SK-N-SH (cell line): ENCODE measurements around the gene FRMPD1. TPM values are rescaled to one million over a fixed set of nuclear protein-coding genes. Genes with fewer than 3 reads are reported as not detected.

ENCODE experiments used
- CTCF ChIA-PET: fragments of 300-600, 350-600 bp; formaldehyde crosslinking; extraction: SDS; loops from one replicate; lab custom pipeline; 2021; lab: Yijun Ruan, JAX
- POLR2A ChIA-PET: fragments of 350-600 bp; sonication (Branson Sonifier 250); formaldehyde crosslinking; extraction: SDS; loops from one replicate; lab custom pipeline; 2020; ENCODE audit warnings: antibody characterized with exemption, inconsistent platforms; lab: Yijun Ruan, JAX
- DNase-seq: peaks from one replicate; pipeline ENCODE4 v3.0.0; 2012
- H2AFZ ChIP-seq: fragments of 200-600 bp; sonication (generic); 2 replicates; pipeline ENCODE4 v1.8.1; 2016; ENCODE audit warnings: antibody characterized with exemption, mild to moderate bottlenecking, low read depth
- H3F3A ChIP-seq: fragments of 200-600 bp; sonication (generic); replicated peaks from 2 replicates; pipeline ENCODE3; 2016; ENCODE audit warnings: antibody characterized with exemption, mild to moderate bottlenecking; ENCODE audit not compliant: insufficient read depth
- H3K27ac ChIP-seq, 2 experiments: fragments of 200-500 bp in 1 of 2; fragments of 200-600 bp in 1 of 2; sonication (Bioruptor generic) in 1 of 2; sonication (generic), shearing (Covaris generic) in 1 of 2; 2 replicates each; pipeline versions ENCODE4 v1.5.1 to v1.6.1; 2014 to 2016; ENCODE audit warnings: low read depth in 2 of 2, inconsistent platforms in 1 of 2, low read length in 1 of 2, mild to moderate bottlenecking in 1 of 2, mixed read lengths in 1 of 2
- H3K27me3 ChIP-seq: fragments of 200-600 bp; sonication (generic), shearing (Covaris generic); 2 replicates; pipeline ENCODE4 v1.6.1; 2016; ENCODE audit warnings: mixed run types; ENCODE audit not compliant: insufficient read depth
- H3K36me3 ChIP-seq, 2 experiments: fragments of 200-500 bp in 1 of 2; fragments of 200-600 bp in 1 of 2; sonication (Bioruptor generic) in 1 of 2; sonication (generic) in 1 of 2; replicated peaks in 1 of 2; 2 replicates each; pipeline versions ENCODE3 to v1.5.1; 2014 to 2016; ENCODE audit warnings: low read length in 1 of 2, mild to moderate bottlenecking in 1 of 2; ENCODE audit not compliant: insufficient read depth in 2 of 2, control insufficient read depth in 1 of 2
- H3K4me1 ChIP-seq, 2 experiments: fragments of 200-500 bp in 1 of 2; fragments of 200-600 bp in 1 of 2; sonication (Bioruptor generic) in 1 of 2; sonication (generic), shearing (Covaris generic) in 1 of 2; 2 replicates each; pipeline versions ENCODE4 v1.5.1 to v1.6.1; 2014 to 2016; ENCODE audit warnings: low read depth in 1 of 2, low read length in 1 of 2, mixed run types in 1 of 2; ENCODE audit not compliant: insufficient read depth in 2 of 2, control insufficient read depth in 1 of 2
- H3K4me2 ChIP-seq: fragments of 200-600 bp; sonication (generic), shearing (Covaris generic); 2 replicates; pipeline ENCODE4 v1.6.1; 2017; ENCODE audit warnings: mixed run types
- H3K4me3 ChIP-seq, 2 experiments: fragments of 200-500 bp in 1 of 2; fragments of 200-600 bp in 1 of 2; sonication (Bioruptor generic) in 1 of 2; sonication (generic), shearing (Covaris generic) in 1 of 2; 2 replicates each; pipeline versions ENCODE4 v1.5.1 to v1.8.1; 2014 to 2016; ENCODE audit warnings: low read depth in 2 of 2, inconsistent platforms in 1 of 2, low read length in 1 of 2, mild to moderate bottlenecking in 1 of 2, mixed read lengths in 1 of 2, moderate library complexity in 1 of 2
- H3K79me2 ChIP-seq: fragments of 200-600 bp; sonication (generic); 2 replicates; pipeline ENCODE4 v1.8.1; 2017; ENCODE audit warnings: mild to moderate bottlenecking; ENCODE audit not compliant: insufficient read depth
- H3K9ac ChIP-seq: fragments of 200-600 bp; sonication (generic); 2 replicates; pipeline ENCODE4 v1.6.1; 2017; ENCODE audit warnings: mixed run types
- H3K9me2 ChIP-seq: fragments of 200-600 bp; sonication (generic); 2 replicates; pipeline ENCODE4 v1.6.1; 2017; ENCODE audit warnings: mixed run types
- H3K9me3 ChIP-seq: fragments of 200-600 bp; sonication (generic); 2 replicates; pipeline ENCODE4 v1.6.1; 2017; ENCODE audit warnings: mixed run types, mild to moderate bottlenecking, moderate library complexity
- H4K20me1 ChIP-seq: fragments of 200-600 bp; sonication (generic); 2 replicates; pipeline ENCODE4 v1.6.1; 2017; ENCODE audit warnings: mild to moderate bottlenecking, mixed run types; ENCODE audit not compliant: insufficient read depth
- EP300 ChIP-seq, 2 experiments: IDR thresholded peaks; 2 replicates each; pipeline versions ENCODE4 v1.4.0 to v1.6.1; 2012; ENCODE audit warnings: borderline replicate concordance in 1 of 2, low read depth in 1 of 2, low read length in 1 of 2
- FOXM1 ChIP-seq: IDR thresholded peaks from 2 replicates; pipeline ENCODE4 v1.4.0; 2012; ENCODE audit warnings: low read depth, mild to moderate bottlenecking
- JUND ChIP-seq: IDR thresholded peaks from 2 replicates; pipeline ENCODE4 v1.4.0; 2012
- RAD21 ChIP-seq: IDR thresholded peaks from 2 replicates; pipeline ENCODE4 v1.6.1; 2012; ENCODE audit warnings: mild to moderate bottlenecking, low read length
- TCF12 ChIP-seq: IDR thresholded peaks from 2 replicates; pipeline ENCODE4 v1.4.0; 2012
- TEAD4 ChIP-seq: IDR thresholded peaks from 2 replicates; pipeline ENCODE4 v1.4.0; 2012; ENCODE audit warnings: mild to moderate bottlenecking, borderline replicate concordance; ENCODE audit not compliant: insufficient read depth
- WGBS: methylation state at CpG from one replicate; pipeline ENCODE4 v1.1.6; 2017; ENCODE audit warnings: low lambda C conversion rate; 5-methylcytosine and 5-hydroxymethylcytosine counted together
- polyA plus RNA-seq, 3 experiments: library from polyadenylated mRNA; depleted of rRNA; stranded (reverse); fragments of >200 nt; gene quantifications; 2 replicates each; pipeline ENCODE4 v1.2.3, GENCODE V29; 2012
- TF ChIP-seq, protein P1 (sequence below): fragments of 150-350 bp; IDR thresholded peaks from 2 replicates; pipeline ENCODE4 v1.6.1; 2016; ENCODE audit warnings: mild to moderate bottlenecking, low read depth, low read length
- TF ChIP-seq, protein P2 (sequence below): fragments of 150-350 bp; IDR thresholded peaks from 2 replicates; pipeline ENCODE4 v1.6.1; 2017; ENCODE audit warnings: antibody characterized with exemption, low read length, low read depth, borderline replicate concordance
- TF ChIP-seq, protein P3 (sequence below): IDR thresholded peaks from 2 replicates; pipeline ENCODE4; 2012
- TF ChIP-seq, protein P4 (sequence below): IDR thresholded peaks from 2 replicates; pipeline ENCODE4 v1.4.0; 2012; ENCODE audit warnings: low read depth, borderline replicate concordance
- TF ChIP-seq, protein P5 (sequence below): fragments of 200-600 bp; sonication (generic); IDR thresholded peaks from 2 replicates; pipeline ENCODE4 v1.6.1; 2017; ENCODE audit warnings: antibody characterized with exemption, mild to moderate bottlenecking, moderate library complexity
- TF ChIP-seq, protein P6 (sequence below): IDR thresholded peaks from 2 replicates; pipeline ENCODE4 v1.4.0; 2012; ENCODE audit warnings: low read depth, borderline replicate concordance
- TF ChIP-seq, protein P7 (sequence below): IDR thresholded peaks from 2 replicates; pipeline ENCODE4 v1.4.0; 2012; ENCODE audit warnings: low read depth

Gene FRMPD1
- polyA plus RNA-seq, 1 of the 3 experiments (the other 2 are of a cell fraction), result not detected

DNA sequence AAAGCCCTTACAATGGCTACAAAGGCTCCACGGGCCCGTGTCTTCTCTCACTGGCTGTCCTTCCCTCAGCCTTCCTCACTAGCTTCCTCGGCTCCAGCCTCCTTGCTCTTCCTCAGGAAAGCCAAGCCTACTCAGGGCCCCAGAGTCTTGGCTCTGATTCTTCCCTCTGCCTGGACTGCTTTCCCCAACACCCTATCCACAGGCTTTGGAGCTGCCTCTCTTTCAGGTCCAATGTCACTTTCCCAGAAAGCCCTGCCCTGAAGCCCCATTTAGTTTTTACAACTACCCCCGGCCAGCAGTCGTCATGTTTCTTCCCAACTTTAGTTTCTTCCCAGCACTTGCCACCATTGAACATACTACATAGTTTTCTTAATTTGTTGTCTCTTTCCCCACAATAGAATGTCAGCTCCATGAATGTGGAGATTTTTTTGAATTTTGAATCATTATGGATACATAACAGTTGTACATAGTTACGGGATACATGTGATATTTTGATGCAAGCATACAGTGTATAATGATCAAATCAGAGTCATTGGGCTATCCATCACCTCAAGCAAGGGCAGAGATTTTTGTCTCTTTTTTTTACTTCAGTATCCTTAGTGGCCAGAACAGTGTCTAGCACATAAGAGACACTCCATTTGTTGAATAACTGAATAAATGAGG is 40.9 kb upstream of the FRMPD1 start:
- CTCF ChIA-PET, result interaction anchor here (1.1 to 1.2 kb wide), 2 partner anchors 14 to 16 kb away, joined by 3 read pairs; no protein-coding TSS in a partner anchor
- TF ChIP-seq FOXM1, result no peak
- TF ChIP-seq RAD21, result no peak
- TF ChIP-seq, protein P1, sequence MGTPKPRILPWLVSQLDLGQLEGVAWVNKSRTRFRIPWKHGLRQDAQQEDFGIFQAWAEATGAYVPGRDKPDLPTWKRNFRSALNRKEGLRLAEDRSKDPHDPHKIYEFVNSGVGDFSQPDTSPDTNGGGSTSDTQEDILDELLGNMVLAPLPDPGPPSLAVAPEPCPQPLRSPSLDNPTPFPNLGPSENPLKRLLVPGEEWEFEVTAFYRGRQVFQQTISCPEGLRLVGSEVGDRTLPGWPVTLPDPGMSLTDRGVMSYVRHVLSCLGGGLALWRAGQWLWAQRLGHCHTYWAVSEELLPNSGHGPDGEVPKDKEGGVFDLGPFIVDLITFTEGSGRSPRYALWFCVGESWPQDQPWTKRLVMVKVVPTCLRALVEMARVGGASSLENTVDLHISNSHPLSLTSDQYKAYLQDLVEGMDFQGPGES, result no peak
- TF ChIP-seq EP300 (IDR thresholded peaks at IDR 0.05; ENCODE audit: borderline replicate concordance in 1 of 2, low read depth in 1 of 2, low read length in 1 of 2), result no peak
- TF ChIP-seq TEAD4, result no peak
- TF ChIP-seq, protein P2, sequence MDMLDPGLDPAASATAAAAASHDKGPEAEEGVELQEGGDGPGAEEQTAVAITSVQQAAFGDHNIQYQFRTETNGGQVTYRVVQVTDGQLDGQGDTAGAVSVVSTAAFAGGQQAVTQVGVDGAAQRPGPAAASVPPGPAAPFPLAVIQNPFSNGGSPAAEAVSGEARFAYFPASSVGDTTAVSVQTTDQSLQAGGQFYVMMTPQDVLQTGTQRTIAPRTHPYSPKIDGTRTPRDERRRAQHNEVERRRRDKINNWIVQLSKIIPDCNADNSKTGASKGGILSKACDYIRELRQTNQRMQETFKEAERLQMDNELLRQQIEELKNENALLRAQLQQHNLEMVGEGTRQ, result no peak
- TF ChIP-seq, protein P3, sequence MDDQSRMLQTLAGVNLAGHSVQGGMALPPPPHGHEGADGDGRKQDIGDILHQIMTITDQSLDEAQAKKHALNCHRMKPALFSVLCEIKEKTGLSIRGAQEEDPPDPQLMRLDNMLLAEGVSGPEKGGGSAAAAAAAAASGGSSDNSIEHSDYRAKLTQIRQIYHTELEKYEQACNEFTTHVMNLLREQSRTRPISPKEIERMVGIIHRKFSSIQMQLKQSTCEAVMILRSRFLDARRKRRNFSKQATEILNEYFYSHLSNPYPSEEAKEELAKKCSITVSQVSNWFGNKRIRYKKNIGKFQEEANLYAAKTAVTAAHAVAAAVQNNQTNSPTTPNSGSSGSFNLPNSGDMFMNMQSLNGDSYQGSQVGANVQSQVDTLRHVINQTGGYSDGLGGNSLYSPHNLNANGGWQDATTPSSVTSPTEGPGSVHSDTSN, result no peak
- TF ChIP-seq, protein P4, sequence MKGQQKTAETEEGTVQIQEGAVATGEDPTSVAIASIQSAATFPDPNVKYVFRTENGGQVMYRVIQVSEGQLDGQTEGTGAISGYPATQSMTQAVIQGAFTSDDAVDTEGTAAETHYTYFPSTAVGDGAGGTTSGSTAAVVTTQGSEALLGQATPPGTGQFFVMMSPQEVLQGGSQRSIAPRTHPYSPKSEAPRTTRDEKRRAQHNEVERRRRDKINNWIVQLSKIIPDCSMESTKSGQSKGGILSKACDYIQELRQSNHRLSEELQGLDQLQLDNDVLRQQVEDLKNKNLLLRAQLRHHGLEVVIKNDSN, result no peak
- no peak for TF ChIP-seq TCF12
- TF ChIP-seq, protein P5, sequence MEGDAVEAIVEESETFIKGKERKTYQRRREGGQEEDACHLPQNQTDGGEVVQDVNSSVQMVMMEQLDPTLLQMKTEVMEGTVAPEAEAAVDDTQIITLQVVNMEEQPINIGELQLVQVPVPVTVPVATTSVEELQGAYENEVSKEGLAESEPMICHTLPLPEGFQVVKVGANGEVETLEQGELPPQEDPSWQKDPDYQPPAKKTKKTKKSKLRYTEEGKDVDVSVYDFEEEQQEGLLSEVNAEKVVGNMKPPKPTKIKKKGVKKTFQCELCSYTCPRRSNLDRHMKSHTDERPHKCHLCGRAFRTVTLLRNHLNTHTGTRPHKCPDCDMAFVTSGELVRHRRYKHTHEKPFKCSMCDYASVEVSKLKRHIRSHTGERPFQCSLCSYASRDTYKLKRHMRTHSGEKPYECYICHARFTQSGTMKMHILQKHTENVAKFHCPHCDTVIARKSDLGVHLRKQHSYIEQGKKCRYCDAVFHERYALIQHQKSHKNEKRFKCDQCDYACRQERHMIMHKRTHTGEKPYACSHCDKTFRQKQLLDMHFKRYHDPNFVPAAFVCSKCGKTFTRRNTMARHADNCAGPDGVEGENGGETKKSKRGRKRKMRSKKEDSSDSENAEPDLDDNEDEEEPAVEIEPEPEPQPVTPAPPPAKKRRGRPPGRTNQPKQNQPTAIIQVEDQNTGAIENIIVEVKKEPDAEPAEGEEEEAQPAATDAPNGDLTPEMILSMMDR, result no peak
- TF ChIP-seq, protein P6, sequence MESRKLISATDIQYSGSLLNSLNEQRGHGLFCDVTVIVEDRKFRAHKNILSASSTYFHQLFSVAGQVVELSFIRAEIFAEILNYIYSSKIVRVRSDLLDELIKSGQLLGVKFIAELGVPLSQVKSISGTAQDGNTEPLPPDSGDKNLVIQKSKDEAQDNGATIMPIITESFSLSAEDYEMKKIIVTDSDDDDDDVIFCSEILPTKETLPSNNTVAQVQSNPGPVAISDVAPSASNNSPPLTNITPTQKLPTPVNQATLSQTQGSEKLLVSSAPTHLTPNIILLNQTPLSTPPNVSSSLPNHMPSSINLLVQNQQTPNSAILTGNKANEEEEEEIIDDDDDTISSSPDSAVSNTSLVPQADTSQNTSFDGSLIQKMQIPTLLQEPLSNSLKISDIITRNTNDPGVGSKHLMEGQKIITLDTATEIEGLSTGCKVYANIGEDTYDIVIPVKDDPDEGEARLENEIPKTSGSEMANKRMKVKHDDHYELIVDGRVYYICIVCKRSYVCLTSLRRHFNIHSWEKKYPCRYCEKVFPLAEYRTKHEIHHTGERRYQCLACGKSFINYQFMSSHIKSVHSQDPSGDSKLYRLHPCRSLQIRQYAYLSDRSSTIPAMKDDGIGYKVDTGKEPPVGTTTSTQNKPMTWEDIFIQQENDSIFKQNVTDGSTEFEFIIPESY, result no peak
- TF ChIP-seq, protein P7, sequence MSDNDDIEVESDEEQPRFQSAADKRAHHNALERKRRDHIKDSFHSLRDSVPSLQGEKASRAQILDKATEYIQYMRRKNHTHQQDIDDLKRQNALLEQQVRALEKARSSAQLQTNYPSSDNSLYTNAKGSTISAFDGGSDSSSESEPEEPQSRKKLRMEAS, result no peak
- no peak for TF ChIP-seq JUND
- TF ChIP-seq, all 33 proteins: peak for 0
- 53% methylated on average over 6 of the region's 6 CpGs for WGBS

More for the DNA sequence above, 40.9 kb upstream of the FRMPD1 start:
- Histone ChIP-seq H3K9me2 (no peaks in the 10 kb centered on the region), H3K4me1 (peaks cover 0 to 3% of the 10 kb centered on the region in 2 experiments; a peak in 1 of 4 replicates), H3K9ac (no peak overlapping the region), H3K27ac (no peak overlapping the region), H3K36me3 (no peaks in the 10 kb centered on the region), H2AFZ (no peak overlapping the region), H4K20me1 (no peaks in the 10 kb centered on the region), H3F3A (no peaks in the 10 kb centered on the region), H3K79me2 (no peaks in the 10 kb centered on the region), H3K4me2 (no peak overlapping the region), H3K9me3 (no peaks in the 10 kb centered on the region), H3K4me3 (no peak overlapping the region), H3K27me3 (peaks cover 4% of the 10 kb centered on the region; the same call in 1 of the 2 replicates)
- POLR2A ChIA-PET, result no interaction called here
- no peak for DNase-seq
